HG02970 (cell line): ENCODE measurements around the gene OSBPL9.

Experiments
- ATAC-seq: cut with Tn5 transposase; IDR thresholded peaks from one replicate; pipeline ENCODE4 v1.9.1; 2021; ENCODE audit warnings: mild to moderate bottlenecking, moderate library complexity, moderate number of reproducible peaks; ENCODE audit not compliant: unreplicated experiment, low FRiP score

The OSBPL9 gene

DNA sequence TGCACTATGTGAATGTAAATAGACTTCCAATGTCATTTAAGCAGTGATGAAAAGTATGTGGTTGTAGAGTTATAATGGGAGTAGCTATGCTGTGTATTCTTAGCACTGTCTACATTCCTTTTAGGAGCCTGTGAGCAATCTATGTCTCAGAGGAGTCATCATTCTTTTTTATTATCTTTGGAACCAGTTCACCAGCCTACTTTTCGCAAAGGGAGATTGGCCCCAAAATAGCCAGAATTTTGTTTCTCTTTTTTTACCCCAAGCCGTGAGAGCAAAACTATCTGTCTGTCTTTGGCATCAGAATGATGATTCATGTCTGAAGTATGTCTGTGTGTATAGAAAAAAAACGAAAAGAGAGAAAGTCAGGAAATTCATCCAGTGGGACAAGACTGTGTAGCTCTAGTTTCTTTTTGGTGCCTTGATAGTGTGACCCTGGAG is 44.2 kb downstream of the OSBPL9 start:
- ATAC-seq: no peak

DNA sequence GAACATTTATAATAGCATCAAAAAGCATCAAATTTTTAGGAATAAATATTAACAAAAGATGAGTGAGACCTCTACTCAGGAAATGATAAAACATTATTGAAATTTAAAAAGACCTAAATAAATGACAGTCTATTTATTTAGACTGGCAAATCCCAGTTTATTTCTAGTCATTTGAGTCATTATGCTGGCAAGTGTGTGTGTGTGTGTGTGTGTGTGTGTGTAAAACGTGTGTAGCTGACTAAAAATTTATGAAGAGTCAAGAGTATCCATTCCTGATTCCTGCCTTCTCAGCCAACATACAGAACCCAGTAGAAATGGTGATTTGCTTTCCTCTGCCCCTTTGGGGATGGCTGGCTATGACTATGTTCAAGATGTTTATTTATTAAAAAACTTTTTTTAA is 46.2 kb downstream of the OSBPL9 start:
- ATAC-seq: no peak

DNA sequence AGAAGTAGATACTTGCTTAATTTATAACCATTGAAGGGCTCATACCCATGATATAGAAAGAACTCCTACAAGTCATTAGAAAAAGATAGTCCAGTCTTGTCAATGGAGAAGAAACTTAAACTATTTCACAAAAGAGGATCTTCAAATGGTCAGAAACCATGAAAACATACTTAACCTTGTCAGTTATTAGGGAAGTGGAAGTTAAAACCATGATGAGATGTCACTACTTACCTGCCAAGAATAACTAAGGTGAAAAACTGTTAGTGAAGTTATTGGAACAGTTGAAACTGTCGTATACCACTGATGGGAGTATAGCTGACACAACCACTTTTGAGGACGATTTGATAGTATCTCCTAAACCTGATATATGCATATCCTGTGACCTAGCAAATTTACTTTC is 46.8 kb downstream of the OSBPL9 start:
- ATAC-seq: no peak

DNA sequence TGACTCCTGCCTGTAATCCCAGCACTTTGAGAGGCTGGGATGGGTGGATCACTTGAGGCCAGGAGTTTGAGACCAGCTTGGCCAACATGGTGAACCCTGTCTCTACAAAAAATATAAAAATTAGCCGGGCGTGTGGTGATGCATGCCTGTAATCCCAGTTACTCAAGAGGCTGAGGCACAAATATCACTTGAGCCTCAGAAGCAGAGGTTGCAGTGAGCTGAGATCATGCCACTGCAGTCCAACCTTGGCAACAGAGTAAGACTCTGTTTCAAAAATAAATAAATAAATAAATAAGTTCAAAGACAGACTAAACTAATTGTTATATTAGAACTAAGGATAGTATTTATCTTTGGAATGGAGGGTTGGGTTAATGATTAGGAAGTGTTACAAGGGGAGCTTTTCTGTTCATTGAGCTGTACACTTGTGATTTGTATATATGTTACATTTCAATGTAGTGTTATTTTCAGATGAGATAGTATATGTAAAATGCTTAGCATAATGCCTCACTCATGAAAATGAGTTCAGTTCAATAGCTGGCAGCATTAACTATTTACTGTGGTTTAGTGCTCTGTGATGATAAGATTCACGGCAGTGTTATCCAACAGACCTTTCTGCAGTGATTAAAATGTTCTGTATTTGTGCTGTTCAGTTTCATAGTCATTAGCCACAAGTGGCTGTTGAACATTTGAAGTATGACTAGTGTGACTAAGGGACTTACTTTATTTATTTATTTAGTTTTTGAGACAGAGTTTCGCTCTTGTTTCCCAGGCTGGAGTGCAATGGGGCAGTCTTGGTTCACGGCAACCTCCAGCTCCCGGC is 47.7 kb downstream of the OSBPL9 start:
- ATAC-seq: no peak

- ATAC-seq: no peak
These were observed 49.6 kb downstream of the OSBPL9 start for GRCh38 chr1:51666478-51666877.

DNA sequence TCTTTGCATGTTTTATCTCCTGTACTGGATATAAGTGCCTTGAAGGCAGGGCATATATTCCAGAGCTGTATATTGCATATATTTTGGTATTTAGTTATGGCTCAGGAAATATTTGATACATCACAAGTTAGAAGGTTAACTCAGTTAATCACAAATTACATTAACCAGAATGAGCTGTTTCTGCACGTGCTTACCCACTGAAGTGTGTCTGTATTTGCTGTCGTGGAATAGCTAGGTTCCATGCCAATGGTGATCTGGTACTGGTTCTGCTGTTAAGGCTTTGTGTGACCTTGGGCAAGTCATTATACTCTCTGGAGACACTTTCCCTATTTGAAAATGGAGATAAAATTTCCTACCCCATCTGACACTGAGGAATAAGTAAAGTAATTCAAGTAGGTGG is 50.7 kb downstream of the OSBPL9 start:
- no peak for ATAC-seq

- ATAC-seq: no peak
These were observed 52.4 kb downstream of the OSBPL9 start for GRCh38 chr1:51669272-51669671.

- no peak for ATAC-seq
These were observed 52.9 kb downstream of the OSBPL9 start for GRCh38 chr1:51669816-51670215.

GRCh38 chr1:51671527-51672325 is 54.8 kb downstream of the OSBPL9 start:
- ATAC-seq: no peak

GRCh38 chr1:51673279-51673678 is 56.4 kb downstream of the OSBPL9 start:
- no peak for ATAC-seq

DNA sequence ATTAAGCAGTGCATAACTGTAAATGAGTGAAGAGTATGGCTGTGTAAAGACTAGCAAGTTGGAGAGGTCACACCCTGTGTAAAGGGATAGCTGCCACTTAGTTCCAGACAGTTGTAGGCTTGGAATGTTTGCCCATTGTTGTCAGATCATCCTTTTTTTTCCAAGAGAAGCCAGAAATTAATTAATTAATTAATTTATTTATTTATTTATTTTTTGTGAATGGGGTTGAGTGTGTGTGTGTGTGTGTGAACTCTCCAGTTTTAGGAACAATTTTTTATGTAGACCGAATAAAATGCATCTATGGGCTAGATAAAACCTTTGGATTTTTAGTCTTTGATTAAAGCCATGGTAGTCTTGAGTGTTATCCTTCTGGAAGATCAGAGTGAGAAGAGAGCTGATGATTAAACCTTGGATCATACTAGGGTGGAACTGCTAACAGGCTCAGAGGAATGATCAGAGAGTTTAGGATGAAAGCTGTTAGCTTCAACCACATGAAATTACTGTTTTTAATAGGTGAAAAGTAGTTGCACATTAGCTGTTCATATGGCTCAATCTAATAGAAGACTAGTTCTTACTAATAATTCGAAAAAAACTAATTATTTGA is 58.4 kb downstream of the OSBPL9 start:
- no peak for ATAC-seq

GRCh38 chr1:51679435-51679834 is 62.5 kb downstream of the OSBPL9 start:
- ATAC-seq: no peak

DNA sequence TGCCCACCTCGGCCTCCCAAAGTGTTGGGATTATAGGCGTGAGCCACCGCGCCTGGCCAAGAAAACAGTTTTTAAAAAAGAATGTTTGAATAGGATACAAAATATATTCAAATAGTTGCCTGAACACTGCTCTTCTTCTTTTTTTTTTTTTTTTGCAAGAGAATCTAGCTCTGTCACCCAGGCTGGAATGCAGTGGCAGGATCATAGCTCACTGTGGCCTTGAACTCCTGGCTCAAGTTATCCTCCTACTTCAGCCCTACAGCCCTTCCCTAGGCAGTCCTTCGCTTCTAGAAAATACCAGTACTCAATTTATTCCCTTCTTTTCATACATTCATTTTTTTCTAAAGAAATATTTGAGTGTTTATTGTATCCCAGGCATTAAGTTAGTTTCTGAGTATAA is 67.9 kb downstream of the OSBPL9 start:
- ATAC-seq: no peak

- ATAC-seq: no peak
These were observed 69.6 kb downstream of the OSBPL9 start for GRCh38 chr1:51686450-51686849.

DNA sequence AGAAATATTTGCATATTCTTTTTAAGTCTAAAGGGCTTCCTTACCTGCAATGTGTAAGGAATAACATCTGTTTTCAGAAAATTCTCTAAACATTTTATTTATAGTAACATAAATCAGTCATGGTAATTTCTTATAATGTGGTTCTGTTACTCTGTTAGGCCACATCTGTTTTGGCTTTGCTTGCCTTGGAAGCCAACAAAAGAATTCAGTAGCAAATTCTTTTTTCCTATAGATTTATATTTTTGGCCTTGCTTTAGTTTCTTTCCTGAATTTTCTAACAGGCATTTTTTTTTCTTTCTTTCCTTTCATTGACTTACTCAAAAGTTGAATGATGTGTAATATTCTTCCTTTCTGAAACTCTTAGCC is 72.2 kb downstream of the OSBPL9 start:
- ATAC-seq: no peak

GRCh38 chr1:51689643-51690042 is 72.8 kb downstream of the OSBPL9 start:
- ATAC-seq: no peak

GRCh38 chr1:51690285-51690961 is 73.5 kb downstream of the OSBPL9 start:
- no peak for ATAC-seq

- no peak for ATAC-seq
These were observed 75.0 kb downstream of the OSBPL9 start for GRCh38 chr1:51691920-51692319.

DNA sequence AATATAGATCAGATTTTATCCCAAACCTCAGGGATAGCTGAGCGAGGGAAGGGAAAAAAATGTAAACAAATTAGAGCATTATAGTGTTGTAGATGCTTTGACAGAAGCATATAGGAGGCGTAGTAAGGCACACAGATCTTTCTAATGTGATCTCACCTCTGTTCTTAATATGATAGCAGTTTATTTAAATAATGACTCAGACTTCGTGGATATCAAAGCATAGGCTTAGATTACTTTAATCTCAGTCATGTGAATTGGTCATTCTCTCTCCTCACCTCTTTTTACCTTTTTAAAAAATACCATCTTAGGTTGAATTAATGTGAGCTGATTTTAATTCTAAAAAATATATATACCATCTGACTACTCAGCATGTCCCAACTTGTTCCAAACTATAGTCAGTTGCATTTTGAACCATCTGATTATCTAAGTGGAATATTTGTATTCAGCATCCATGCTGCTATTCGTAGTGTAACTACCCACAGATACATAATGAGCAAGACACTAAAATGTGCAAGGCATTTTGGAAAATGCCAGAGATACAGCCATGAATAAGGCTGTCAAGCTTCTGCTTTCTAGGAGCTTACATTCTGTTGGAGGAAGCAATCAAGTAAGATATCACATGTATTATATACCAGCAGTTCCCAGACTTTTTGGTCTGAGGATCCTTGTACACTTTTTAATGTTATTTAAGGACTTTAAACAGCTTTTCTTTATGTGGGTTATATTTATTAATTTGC is 76.7 kb downstream of the OSBPL9 start:
- ATAC-seq: no peak

DNA sequence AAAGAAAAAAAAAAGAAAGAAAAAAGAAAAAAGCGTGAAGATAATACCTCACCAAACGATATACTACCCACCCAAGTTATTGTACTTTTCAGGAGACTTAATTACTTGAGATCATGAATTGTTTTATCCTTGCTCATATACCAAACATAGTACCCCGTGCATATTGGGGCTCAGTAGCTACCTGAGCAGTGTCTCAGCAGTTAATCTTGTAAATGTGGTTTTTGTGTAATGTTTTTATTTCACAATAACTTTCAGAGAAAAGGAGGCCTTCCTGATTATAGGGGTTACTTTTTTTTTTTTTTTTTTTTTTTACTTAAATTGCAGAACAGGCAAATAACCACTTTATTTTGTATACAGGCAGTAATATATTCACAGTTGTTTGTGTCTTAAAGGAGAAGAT is 80.3 kb downstream of the OSBPL9 start:
- no peak for ATAC-seq
